A673 (cell line): ENCODE results near the gene CUL7.

ENCODE experiments used
- EZH2 ChIP-seq: fragments of 200-600 bp; sonication (generic); IDR thresholded peaks from 2 replicates; pipeline ENCODE4 v1.6.1; 2017; ENCODE audit warnings: borderline replicate concordance, low read depth, mild to moderate bottlenecking, mixed read lengths, antibody characterized with exemption, low read length; ENCODE audit not compliant: poor library complexity, severe bottlenecking
- TF ChIP-seq, protein P1 (sequence below): fragments of 300-800, 200-600 bp; sonication (generic); conservative IDR thresholded peaks from 2 replicates; pipeline ENCODE4 v1.5.1; 2017; ENCODE audit warnings: low read depth, mild to moderate bottlenecking, antibody characterized with exemption, low read length, moderate library complexity, mixed read lengths

DNA sequence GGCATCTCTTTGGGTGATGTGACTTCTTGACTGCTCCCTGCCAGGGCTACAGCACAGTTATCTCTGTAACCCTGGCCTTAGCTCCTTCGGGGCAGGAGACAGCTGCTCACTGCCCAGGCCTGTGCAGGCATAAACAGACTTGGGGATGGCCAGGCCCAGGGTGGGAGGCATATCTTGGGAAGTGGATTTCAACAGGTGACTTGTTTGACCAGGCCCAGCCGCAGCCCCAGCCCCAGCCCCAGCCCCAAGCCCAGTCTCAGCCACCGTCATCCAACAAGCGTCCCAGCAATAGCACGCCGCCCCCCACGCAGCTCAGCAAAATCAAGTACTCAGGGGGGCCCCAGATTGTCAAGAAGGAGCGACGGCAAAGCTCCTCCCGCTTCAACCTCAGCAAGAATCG lies 47.4 kb downstream of the CUL7 start:
- TF ChIP-seq, protein P1, sequence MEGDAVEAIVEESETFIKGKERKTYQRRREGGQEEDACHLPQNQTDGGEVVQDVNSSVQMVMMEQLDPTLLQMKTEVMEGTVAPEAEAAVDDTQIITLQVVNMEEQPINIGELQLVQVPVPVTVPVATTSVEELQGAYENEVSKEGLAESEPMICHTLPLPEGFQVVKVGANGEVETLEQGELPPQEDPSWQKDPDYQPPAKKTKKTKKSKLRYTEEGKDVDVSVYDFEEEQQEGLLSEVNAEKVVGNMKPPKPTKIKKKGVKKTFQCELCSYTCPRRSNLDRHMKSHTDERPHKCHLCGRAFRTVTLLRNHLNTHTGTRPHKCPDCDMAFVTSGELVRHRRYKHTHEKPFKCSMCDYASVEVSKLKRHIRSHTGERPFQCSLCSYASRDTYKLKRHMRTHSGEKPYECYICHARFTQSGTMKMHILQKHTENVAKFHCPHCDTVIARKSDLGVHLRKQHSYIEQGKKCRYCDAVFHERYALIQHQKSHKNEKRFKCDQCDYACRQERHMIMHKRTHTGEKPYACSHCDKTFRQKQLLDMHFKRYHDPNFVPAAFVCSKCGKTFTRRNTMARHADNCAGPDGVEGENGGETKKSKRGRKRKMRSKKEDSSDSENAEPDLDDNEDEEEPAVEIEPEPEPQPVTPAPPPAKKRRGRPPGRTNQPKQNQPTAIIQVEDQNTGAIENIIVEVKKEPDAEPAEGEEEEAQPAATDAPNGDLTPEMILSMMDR = no peak
- no peak for TF ChIP-seq EZH2
